IMR-90 (cell line): ENCODE results near the gene ALDH7A1. TPM values are rescaled to one million over a fixed set of nuclear protein-coding genes. Genes with fewer than 3 reads are reported as not detected.

Experiments used
- ATAC-seq: fragments of 200-7000 bp; cut with Tn5 transposase; 2 replicates; pipeline ENCODE4 v1.9.1; 2020; ENCODE audit warnings: low read depth, mild to moderate bottlenecking, moderate library complexity
- BruUV-seq: library from RNA; stranded (reverse); fragments of 400-500 nt; replicated peaks from 2 replicates; lab custom pipeline; 2021; lab: Mats Ljungman, UMichigan
- CTCF ChIA-PET: fragments of 300-600 bp; formaldehyde crosslinking; extraction: SDS; loops from one replicate; lab custom pipeline; 2021; ENCODE audit warnings: antibody characterized with exemption; lab: Yijun Ruan, JAX
- POLR2A ChIA-PET: fragments of 300-600 bp; sonication (Branson Sonifier 250); formaldehyde crosslinking; loops from one replicate; lab custom pipeline; 2022; ENCODE audit warnings: antibody characterized with exemption; ENCODE audit not compliant: unreplicated experiment; lab: Charles Lee
- DNase-seq: peaks from one replicate; pipeline ENCODE4 v3.0.0; 2013
- H2AFZ ChIP-seq: replicated peaks from 2 replicates; pipeline ENCODE3; 2013; ENCODE audit warnings: low read length, mild to moderate bottlenecking; ENCODE audit not compliant: poor library complexity
- H2AK5ac ChIP-seq: 2 replicates; pipeline ENCODE4 v1.6.1; 2013; ENCODE audit warnings: low read depth, low read length, inconsistent platforms
- H2AK9ac ChIP-seq: replicated peaks from 2 replicates; pipeline ENCODE3; 2013; ENCODE audit warnings: mild to moderate bottlenecking, low read depth, low read length, moderate library complexity; ENCODE audit not compliant: poor library complexity
- H2BK120ac ChIP-seq: 2 replicates; pipeline ENCODE4 v1.6.1; 2013; ENCODE audit warnings: low read depth, low read length, inconsistent platforms
- H2BK15ac ChIP-seq: 3 replicates; pipeline ENCODE4 v1.6.1; 2013; ENCODE audit warnings: low read depth, low read length, inconsistent platforms
- H2BK20ac ChIP-seq: 2 replicates; pipeline ENCODE4 v1.6.1; 2013; ENCODE audit warnings: low read depth, mild to moderate bottlenecking, inconsistent platforms, low read length, moderate library complexity
- H2BK5ac ChIP-seq: 2 replicates; pipeline ENCODE4 v1.6.1; 2013; ENCODE audit warnings: mild to moderate bottlenecking, low read depth, low read length, inconsistent platforms; ENCODE audit not compliant: poor library complexity, severe bottlenecking
- H3K14ac ChIP-seq: replicated peaks from 2 replicates; pipeline ENCODE4 v1.6.1; 2013; ENCODE audit warnings: low read depth, low read length, inconsistent platforms
- H3K18ac ChIP-seq: 2 replicates; pipeline ENCODE4 v1.6.1; 2013; ENCODE audit warnings: low read depth, low read length, control low read depth
- H3K23ac ChIP-seq: 2 replicates; pipeline ENCODE4 v1.6.1; 2013; ENCODE audit warnings: low read depth, low read length, inconsistent platforms
- H3K27ac ChIP-seq: 2 replicates; pipeline ENCODE4 v1.5.1; 2013; ENCODE audit warnings: mild to moderate bottlenecking, control low read depth, low read length; ENCODE audit not compliant: insufficient read depth
- H3K27me3 ChIP-seq: 2 replicates; pipeline ENCODE4 v1.6.1; 2013; ENCODE audit warnings: low read length; ENCODE audit not compliant: control insufficient read depth, insufficient read depth
- H3K36me3 ChIP-seq: 2 replicates; pipeline ENCODE4 v1.6.1; 2013; ENCODE audit warnings: low read length, mixed read lengths; ENCODE audit not compliant: control insufficient read depth, insufficient read depth
- H3K4ac ChIP-seq: 2 replicates; pipeline ENCODE4 v1.6.1; 2013; ENCODE audit warnings: low read depth, low read length, inconsistent platforms
- H3K4me1 ChIP-seq: 2 replicates; pipeline ENCODE4 v1.6.1; 2013; ENCODE audit warnings: low read length, mixed read lengths; ENCODE audit not compliant: control insufficient read depth, insufficient read depth
- H3K4me2 ChIP-seq: 2 replicates; pipeline ENCODE4 v1.6.1; 2013; ENCODE audit warnings: low read depth, mild to moderate bottlenecking, control low read depth, low read length, moderate library complexity
- H3K4me3 ChIP-seq: 2 replicates; pipeline ENCODE4 v1.5.1; 2013; ENCODE audit warnings: low read depth, mild to moderate bottlenecking, control low read depth, low read length, moderate library complexity; ENCODE audit not compliant: insufficient read depth
- H3K56ac ChIP-seq: 2 replicates; pipeline ENCODE4 v1.6.1; 2013; ENCODE audit warnings: low read length, inconsistent platforms; ENCODE audit not compliant: insufficient read depth; ENCODE audit errors: extremely low read depth
- H3K79me1 ChIP-seq, 2 experiments: 2 replicates each; pipeline ENCODE4 v1.6.1; 2013; ENCODE audit warnings: low read length in 2 of 2, inconsistent platforms in 1 of 2, low read depth in 1 of 2
- H3K9ac ChIP-seq: 2 replicates; pipeline ENCODE4 v1.6.1; 2013; ENCODE audit warnings: low read depth, low read length, control low read depth
- H3K9me1 ChIP-seq: 2 replicates; pipeline ENCODE4 v1.6.1; 2013; ENCODE audit warnings: low read length, inconsistent platforms; ENCODE audit not compliant: insufficient read depth
- H3K9me3 ChIP-seq: 2 replicates; pipeline ENCODE4 v1.6.1; 2013; ENCODE audit warnings: low read length; ENCODE audit not compliant: control insufficient read depth, insufficient read depth
- H4K20me1 ChIP-seq: 2 replicates; pipeline ENCODE4 v1.6.1; 2013; ENCODE audit warnings: low read length, inconsistent platforms; ENCODE audit not compliant: insufficient read depth
- H4K5ac ChIP-seq: 2 replicates; pipeline ENCODE4 v1.6.1; 2013; ENCODE audit warnings: mild to moderate bottlenecking, low read depth, low read length, control low read depth
- H4K8ac ChIP-seq, 2 experiments: 2 replicates each; pipeline ENCODE4 v1.6.1; 2013; ENCODE audit warnings: low read depth in 2 of 2, low read length in 2 of 2, control low read depth in 1 of 2, inconsistent platforms in 1 of 2
- H4K91ac ChIP-seq: 2 replicates; pipeline ENCODE4 v1.6.1; 2013; ENCODE audit warnings: low read depth, low read length, inconsistent platforms; ENCODE audit not compliant: insufficient read depth
- CTCF ChIP-seq: conservative IDR thresholded peaks from 2 replicates; pipeline ENCODE4 v1.5.1; 2012; ENCODE audit warnings: mild to moderate bottlenecking, low read depth, low read length, improper control_type of control experiment
- POLR2A ChIP-seq: IDR thresholded peaks from 2 replicates; pipeline ENCODE4 v1.6.1; 2012; ENCODE audit warnings: mild to moderate bottlenecking, low read depth, low read length
- RCOR1 ChIP-seq: IDR thresholded peaks from 2 replicates; pipeline ENCODE4 v1.6.1; 2012; ENCODE audit warnings: mild to moderate bottlenecking, low read length, improper control_type of control experiment; ENCODE audit not compliant: insufficient replicate concordance
- SMC3 ChIP-seq: fragments of 150-350 bp; IDR thresholded peaks from 2 replicates; pipeline ENCODE4 v1.6.1; 2016; ENCODE audit warnings: low read depth, mild to moderate bottlenecking, antibody characterized with exemption, low read length, moderate library complexity
- USF2 ChIP-seq: fragments of 150-350 bp; IDR thresholded peaks from 2 replicates; pipeline ENCODE4 v1.6.1; 2017; ENCODE audit warnings: mild to moderate bottlenecking, antibody characterized with exemption, low read length, low read depth
- WGBS, 2 experiments: methylation state at CpG; one replicate each; pipeline versions ENCODE4 v1.1.5 to v1.1.7; 2013; ENCODE audit warnings: missing lambda C conversion rate in 2 of 2; ENCODE audit not compliant: insufficient read length in 1 of 2; ENCODE audit errors: extremely low coverage in 2 of 2; 5-methylcytosine and 5-hydroxymethylcytosine counted together
- dilution Hi-C: fragments of 300-500 bp; cut with HindIII; formaldehyde crosslinking; loops from one replicate; pipeline ENCODE4 v1.14.3; 2018; ENCODE audit warnings: low sequenced_read_pairs; ENCODE audit not compliant: unreplicated experiment
- in situ Hi-C: fragments of 300-500 bp; cut with MboI; formaldehyde crosslinking; loops from 3 replicates; pipeline ENCODE4 v1.14.3; 2019; ENCODE audit warnings: low sequenced_read_pairs, inconsistent platforms, mixed read lengths
- intact Hi-C: fragments of 100-400 bp; cut with micrococcal nuclease; formaldehyde crosslinking; loops from 2 replicates; pipeline ENCODE4 v1.10.0; 2022
- polyA plus RNA-seq, 3 experiments: library from polyadenylated mRNA; depleted of rRNA; stranded (reverse); fragments of >200 nt; gene quantifications; 2 replicates each; pipeline ENCODE4 v1.2.3, GENCODE V29; 2012; ENCODE audit warnings: low replicate concordance in 1 of 3
- total RNA-seq: library from RNA; depleted of rRNA; stranded (reverse); fragments of >200 nt; gene quantifications from 2 replicates; pipeline ENCODE4 v1.2.3, GENCODE V29; 2012

Gene ALDH7A1
- total and polyA plus RNA-seq, 2 of the 4 experiments (the other 2 are of a cell fraction): 40.9 to 62.2 TPM

GRCh38 chr5:126631920-126632319 lies 36.9 kb upstream of the ALDH7A1 start:
- CTCF ChIA-PET: interaction anchor here (0.6 kb wide), 2 partner anchors 18 to 861 kb away, joined by 3 to 5 read pairs; no protein-coding TSS in a partner anchor
- ATAC-seq (no peak), DNase-seq (no peak)
- Histone ChIP-seq H3K27ac (no peak overlapping the region), H4K20me1 (no peaks in the 10 kb centered on the region), H3K9me1 (no peaks in the 10 kb centered on the region), H3K9ac (no peak overlapping the region), H2AFZ (no peak overlapping the region), H3K4me2 (no peak overlapping the region), H2BK20ac (no peak overlapping the region), H3K79me1 (no peaks in the 10 kb centered on the region; a peak in 1 of 4 replicates), H3K18ac (no peak overlapping the region), H2BK120ac (no peak overlapping the region), H4K5ac (no peak overlapping the region), H4K91ac (no peak overlapping the region), H3K56ac (no peak overlapping the region), H3K36me3 (no peaks in the 10 kb centered on the region), H4K8ac (no peak overlapping the region), H3K27me3 (no peaks in the 10 kb centered on the region), H2BK15ac (no peak overlapping the region), H3K4me3 (no peak overlapping the region), H2AK9ac (no peak overlapping the region), H3K4me1 (no peaks in the 10 kb centered on the region), H3K23ac (no peak overlapping the region), H3K9me3 (no peaks in the 10 kb centered on the region), H3K14ac (no peak overlapping the region), H2AK5ac (no peak overlapping the region), H2BK5ac (no peak overlapping the region), H3K4ac (no peak overlapping the region)
- in situ Hi-C loops: no loop called here
- no CpG with 5 or more reads among the region's 3 CpGs for WGBS, 2 experiments
- intact Hi-C loops: no loop called here
- no peak for TF ChIP-seq SMC3
- TF ChIP-seq POLR2A: no peak
- TF ChIP-seq RCOR1: no peak
- TF ChIP-seq CTCF: no peak
- no peak for TF ChIP-seq USF2
- POLR2A ChIA-PET: no interaction called here
- BruUV-seq: no TSS peak
- dilution Hi-C loops: no loop called here
